GM23338 (cell line): Measurements from ENCODE around the gene GAREM2. TPM values are rescaled to one million over a fixed set of nuclear protein-coding genes. Genes with fewer than 3 reads are reported as not detected.

Experiments used
- ATAC-seq: fragments of 200-7000 bp; cut with Tn5 transposase; 3 replicates; pipeline ENCODE4 v1.9.1; 2020
- DNase-seq: peaks from one replicate; pipeline ENCODE4 v3.0.0-alpha.2; 2015; ENCODE audit warnings: low spot score
- H2AFZ ChIP-seq: fragments of 200-600 bp; sonication (generic); 2 replicates; pipeline ENCODE4 v1.8.0; 2016; ENCODE audit warnings: antibody characterized with exemption, mild to moderate bottlenecking, moderate library complexity
- H3F3A ChIP-seq: fragments of 200-600 bp; sonication (generic); replicated peaks from 2 replicates; pipeline ENCODE4 v1.8.0; 2017; ENCODE audit warnings: antibody characterized with exemption, mixed run types, low read depth
- H3K27ac ChIP-seq: fragments of 200-600 bp; sonication (generic); 2 replicates; pipeline ENCODE4 v1.6.1; 2016; ENCODE audit warnings: low read depth
- H3K27me3 ChIP-seq: fragments of 200-600 bp; sonication (generic); 2 replicates; pipeline ENCODE4 v1.8.0; 2016; ENCODE audit warnings: mild to moderate bottlenecking, mixed run types, moderate library complexity; ENCODE audit not compliant: insufficient read depth
- H3K36me3 ChIP-seq: fragments of 200-600 bp; sonication (generic); 2 replicates; pipeline ENCODE4 v1.8.0; 2016; ENCODE audit warnings: mild to moderate bottlenecking; ENCODE audit not compliant: insufficient read depth
- H3K4me1 ChIP-seq: fragments of 200-600 bp; sonication (generic); 2 replicates; pipeline ENCODE4 v1.8.0; 2016; ENCODE audit warnings: mild to moderate bottlenecking, moderate library complexity; ENCODE audit not compliant: insufficient read depth
- H3K4me2 ChIP-seq: fragments of 200-600 bp; sonication (generic); 2 replicates; pipeline ENCODE4 v1.7.1; 2017; ENCODE audit warnings: mixed run types
- H3K4me3 ChIP-seq: fragments of 200-600 bp; sonication (generic); 2 replicates; pipeline ENCODE4 v1.6.1; 2016; ENCODE audit warnings: mixed run types
- H3K79me2 ChIP-seq: fragments of 200-600 bp; sonication (generic); replicated peaks from 2 replicates; pipeline ENCODE4 v1.8.0; 2017; ENCODE audit warnings: mild to moderate bottlenecking; ENCODE audit not compliant: insufficient read depth
- H3K9me2 ChIP-seq: fragments of 200-600 bp; sonication (generic); 2 replicates; pipeline ENCODE4 v1.8.0; 2017; ENCODE audit not compliant: insufficient read depth
- H4K20me1 ChIP-seq: fragments of 200-600 bp; sonication (generic); replicated peaks from 2 replicates; pipeline ENCODE4 v1.8.0; 2017; ENCODE audit warnings: mild to moderate bottlenecking; ENCODE audit not compliant: insufficient read depth
- H3K27ac Mint-ChIP-seq: 2 replicates; pipeline ENCODE4 v1.8.0; 2020; ENCODE audit warnings: inconsistent platforms, mild to moderate bottlenecking, moderate library complexity, mixed read lengths
- H3K27me3 Mint-ChIP-seq: 3 replicates; pipeline ENCODE4 v1.8.0; 2022; ENCODE audit warnings: low read depth, mild to moderate bottlenecking, moderate library complexity, mixed read lengths, inconsistent platforms; ENCODE audit not compliant: insufficient read depth, poor library complexity
- H3K36me3 Mint-ChIP-seq: 3 replicates; pipeline ENCODE4 v1.8.0; 2021; ENCODE audit warnings: low read depth, mild to moderate bottlenecking, inconsistent platforms, moderate library complexity, mixed read lengths
- H3K4me1 Mint-ChIP-seq: 3 replicates; pipeline ENCODE4 v1.8.0; 2020; ENCODE audit warnings: mild to moderate bottlenecking, inconsistent platforms, mixed read lengths
- H3K4me3 Mint-ChIP-seq: 3 replicates; pipeline ENCODE4 v1.8.0; 2021; ENCODE audit warnings: moderate library complexity, mild to moderate bottlenecking, inconsistent platforms, mixed read lengths
- H3K9me3 Mint-ChIP-seq: 3 replicates; pipeline ENCODE4 v1.8.0; 2020; ENCODE audit warnings: moderate library complexity, mild to moderate bottlenecking, inconsistent platforms, mixed read lengths
- CREB1 ChIP-seq: fragments of 250-450 bp; sonication (Bioruptor Pico); IDR thresholded peaks from 2 replicates; pipeline ENCODE4 v1.5.0; 2020; ENCODE audit warnings: low read depth, mild to moderate bottlenecking, moderate library complexity
- ETS1 ChIP-seq: IDR thresholded peaks from 2 replicates; pipeline ENCODE4 v1.6.1; 2016; ENCODE audit warnings: antibody characterized with exemption
- EZH2phosphoT487 ChIP-seq: fragments of 200-600 bp; sonication (generic); IDR thresholded peaks from one replicate; pipeline ENCODE4 v1.8.1; 2018; ENCODE audit warnings: antibody characterized with exemption; ENCODE audit not compliant: unreplicated experiment
- NANOG ChIP-seq: IDR thresholded peaks from 2 replicates; pipeline ENCODE4 v1.6.1; 2016; ENCODE audit warnings: antibody characterized with exemption, borderline replicate concordance
- POLR2AphosphoS5 ChIP-seq: IDR thresholded peaks from 2 replicates; pipeline ENCODE4 v1.6.1; 2016; ENCODE audit warnings: antibody characterized with exemption, low read depth
- STAT1 ChIP-seq: IDR thresholded peaks from one replicate; pipeline ENCODE4 v1.6.1; 2016; ENCODE audit warnings: antibody characterized with exemption; ENCODE audit not compliant: unreplicated experiment
- ZNF462 ChIP-seq: fragments of 250-450 bp; sonication (Bioruptor Pico); IDR thresholded peaks from 2 replicates; pipeline ENCODE4 v1.5.0; 2020; ENCODE audit warnings: mild to moderate bottlenecking, moderate library complexity
- polyA plus RNA-seq: library from polyadenylated mRNA; unstranded; fragments of >200 nt; fragmentation: Nextera tagmentation; extraction: Ambion mirVana; gene quantifications from 2 replicates; pipeline ENCODE4 v1.2.1, GENCODE V29; 2016
- total RNA-seq: library from RNA; depleted of rRNA; stranded (reverse); fragments of >200 nt; shearing (Covaris generic); gene quantifications from 2 replicates; pipeline ENCODE4 v1.2.3, GENCODE V29; 2014
- TF ChIP-seq, protein P1 (sequence below), 2 experiments: fragments of 200-600 bp in 1 of 2; sonication (generic) in 1 of 2; conservative IDR thresholded peaks; 2 replicates each; pipeline versions ENCODE4 v1.5.1 to v1.6.1; 2016 to 2017; ENCODE audit warnings: antibody characterized with exemption in 2 of 2, low read depth in 2 of 2, mild to moderate bottlenecking in 2 of 2, moderate library complexity in 1 of 2

Gene GAREM2
- total and polyA plus RNA-seq, 2 experiments from 2014 or later, result 3.8 to 23.8 TPM

DNA sequence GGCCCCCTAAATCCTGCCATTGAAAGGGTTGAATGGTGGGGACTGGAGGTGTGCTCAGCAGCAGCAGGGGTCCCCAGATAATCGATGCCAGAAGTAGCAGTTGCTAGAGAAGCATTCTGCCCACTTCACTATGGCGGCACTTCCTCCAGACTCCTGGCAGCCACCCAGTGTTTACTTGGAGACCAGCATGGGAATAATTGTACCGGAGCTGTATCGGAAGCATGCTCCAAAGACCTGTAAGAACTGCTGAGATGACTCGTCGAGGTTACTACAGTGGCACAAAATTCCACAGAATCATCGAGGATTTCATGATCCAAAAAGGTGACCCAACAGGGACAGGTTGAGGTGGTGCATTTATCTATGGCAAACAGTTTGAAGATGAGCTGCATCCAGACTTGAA lies 11.0 kb upstream of the GAREM2 start:
- peaks cover 4% of the 10 kb centered on the region for H3K27me3 Mint-ChIP-seq
- H2AFZ ChIP-seq, result no peak overlapping the region
- H3F3A ChIP-seq, result no peaks in the 10 kb centered on the region
- no peaks in the 10 kb centered on the region for H3K27me3 ChIP-seq
- H3K36me3 ChIP-seq, result no peaks in the 10 kb centered on the region
- TF ChIP-seq NANOG (no peak), POLR2AphosphoS5 (no peak)
- TF ChIP-seq, protein P1, sequence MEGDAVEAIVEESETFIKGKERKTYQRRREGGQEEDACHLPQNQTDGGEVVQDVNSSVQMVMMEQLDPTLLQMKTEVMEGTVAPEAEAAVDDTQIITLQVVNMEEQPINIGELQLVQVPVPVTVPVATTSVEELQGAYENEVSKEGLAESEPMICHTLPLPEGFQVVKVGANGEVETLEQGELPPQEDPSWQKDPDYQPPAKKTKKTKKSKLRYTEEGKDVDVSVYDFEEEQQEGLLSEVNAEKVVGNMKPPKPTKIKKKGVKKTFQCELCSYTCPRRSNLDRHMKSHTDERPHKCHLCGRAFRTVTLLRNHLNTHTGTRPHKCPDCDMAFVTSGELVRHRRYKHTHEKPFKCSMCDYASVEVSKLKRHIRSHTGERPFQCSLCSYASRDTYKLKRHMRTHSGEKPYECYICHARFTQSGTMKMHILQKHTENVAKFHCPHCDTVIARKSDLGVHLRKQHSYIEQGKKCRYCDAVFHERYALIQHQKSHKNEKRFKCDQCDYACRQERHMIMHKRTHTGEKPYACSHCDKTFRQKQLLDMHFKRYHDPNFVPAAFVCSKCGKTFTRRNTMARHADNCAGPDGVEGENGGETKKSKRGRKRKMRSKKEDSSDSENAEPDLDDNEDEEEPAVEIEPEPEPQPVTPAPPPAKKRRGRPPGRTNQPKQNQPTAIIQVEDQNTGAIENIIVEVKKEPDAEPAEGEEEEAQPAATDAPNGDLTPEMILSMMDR (conservative IDR thresholded peaks at IDR 0.05; ENCODE audit: low read depth in 2 of 2), result no peak
- no peaks in the 10 kb centered on the region for H3K79me2 ChIP-seq
- no peak for DNase-seq
- no peaks in the 10 kb centered on the region for H3K4me1 ChIP-seq
- no peak for ATAC-seq
- no peak overlapping the region for H3K4me3 ChIP-seq
- H3K4me3 Mint-ChIP-seq, result no peak overlapping the region
- no peaks in the 10 kb centered on the region for H4K20me1 ChIP-seq
- no peak overlapping the region for H3K27ac ChIP-seq
- no peak overlapping the region for H3K4me2 ChIP-seq
- H3K9me2 ChIP-seq, result no peaks in the 10 kb centered on the region
- H3K4me1 Mint-ChIP-seq, result no peaks in the 10 kb centered on the region
- no peaks in the 10 kb centered on the region for H3K9me3 Mint-ChIP-seq
- H3K36me3 Mint-ChIP-seq, result no peaks in the 10 kb centered on the region
- H3K27ac Mint-ChIP-seq, result no peak overlapping the region

DNA sequence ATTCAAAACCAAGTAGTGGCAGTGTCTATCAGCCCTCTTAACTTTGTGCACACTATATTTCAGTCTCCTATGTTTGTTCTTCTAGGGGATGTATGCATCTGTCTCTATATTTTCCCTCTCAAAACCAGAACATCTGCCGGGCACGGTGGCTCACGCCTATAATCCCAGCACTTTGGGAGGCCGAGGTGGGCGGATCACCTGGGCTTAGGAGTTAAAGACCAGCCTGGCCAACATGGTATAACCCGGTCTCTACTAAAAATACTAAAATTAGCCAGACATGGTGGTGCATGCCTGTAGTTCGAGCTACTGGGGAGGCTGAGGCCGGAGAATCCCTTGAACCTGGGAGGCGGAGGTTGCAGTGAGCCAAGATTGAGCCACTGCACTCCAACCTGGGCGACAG lies 9.9 kb upstream of the GAREM2 start:
- no peaks in the 10 kb centered on the region for H3F3A ChIP-seq
- no peak overlapping the region for H3K27ac ChIP-seq
- no peak overlapping the region for H3K4me2 ChIP-seq
- ATAC-seq (no peak), DNase-seq (no peak)
- no peaks in the 10 kb centered on the region for H3K9me3 Mint-ChIP-seq
- H3K27ac Mint-ChIP-seq, result no peak overlapping the region
- TF ChIP-seq STAT1 (no peak), EZH2phosphoT487 (no peak), ZNF462 (no peak), POLR2AphosphoS5 (no peak), CREB1 (no peak), ETS1 (no peak), NANOG (no peak)
- TF ChIP-seq, protein P1 (conservative IDR thresholded peaks at IDR 0.05; ENCODE audit: low read depth in 2 of 2), result no peak
- no peaks in the 10 kb centered on the region for H3K36me3 ChIP-seq
- H2AFZ ChIP-seq, result no peak overlapping the region
- H3K27me3 ChIP-seq, result no peaks in the 10 kb centered on the region
- H3K36me3 Mint-ChIP-seq, result no peaks in the 10 kb centered on the region
- H3K9me2 ChIP-seq, result no peaks in the 10 kb centered on the region
- no peaks in the 10 kb centered on the region for H3K4me1 Mint-ChIP-seq
- peaks cover 4% of the 10 kb centered on the region for H3K27me3 Mint-ChIP-seq
- H3K4me1 ChIP-seq, result no peaks in the 10 kb centered on the region
- H3K4me3 Mint-ChIP-seq, result no peak overlapping the region
- H3K79me2 ChIP-seq, result no peaks in the 10 kb centered on the region
- no peaks in the 10 kb centered on the region for H4K20me1 ChIP-seq
- no peak overlapping the region for H3K4me3 ChIP-seq
